DOHH2 (cell line): ENCODE data around the gene MED12L.

Experiments
- H3F3A ChIP-seq: fragments of 200-600 bp; sonication (generic), shearing (Covaris generic); 2 replicates; pipeline ENCODE4 v1.6.0; 2016; ENCODE audit warnings: antibody characterized with exemption, mild to moderate bottlenecking; ENCODE audit not compliant: control insufficient read depth, insufficient read depth
- H3K27ac ChIP-seq: fragments of 200-600 bp; sonication (generic); 2 replicates; pipeline ENCODE4 v1.5.1; 2014; ENCODE audit warnings: low read depth, mild to moderate bottlenecking, low read length, moderate library complexity
- H3K27me3 ChIP-seq: fragments of 200-600 bp; sonication (generic); 2 replicates; pipeline ENCODE4 v1.6.1; 2014; ENCODE audit warnings: mild to moderate bottlenecking, low read length, mixed read lengths; ENCODE audit not compliant: control insufficient read depth
- H3K36me3 ChIP-seq: fragments of 200-600 bp; sonication (generic); 2 replicates; pipeline ENCODE4 v1.6.1; 2014; ENCODE audit warnings: mild to moderate bottlenecking, low read length, moderate library complexity, mixed read lengths; ENCODE audit not compliant: control insufficient read depth
- H3K4me1 ChIP-seq: fragments of 200-600 bp; sonication (generic); 2 replicates; pipeline ENCODE4 v1.6.1; 2014; ENCODE audit warnings: mild to moderate bottlenecking, low read length, mixed read lengths; ENCODE audit not compliant: control insufficient read depth
- H3K4me2 ChIP-seq: fragments of 200-600 bp; sonication (generic); 2 replicates; pipeline ENCODE4 v1.6.0; 2014; ENCODE audit warnings: mild to moderate bottlenecking, low read length, moderate library complexity
- H3K4me3 ChIP-seq: fragments of 200-600 bp; sonication (generic); 2 replicates; pipeline ENCODE4 v1.5.1; 2014; ENCODE audit warnings: mild to moderate bottlenecking, low read length, mixed read lengths
- H3K79me2 ChIP-seq: fragments of 200-600 bp; sonication (generic); 2 replicates; pipeline ENCODE4 v1.6.1; 2014; ENCODE audit warnings: mild to moderate bottlenecking, low read length, mixed read lengths; ENCODE audit not compliant: control insufficient read depth
- H3K9me2 ChIP-seq: fragments of 200-600 bp; sonication (generic); replicated peaks from 2 replicates; pipeline ENCODE4 v1.6.1; 2014; ENCODE audit warnings: mild to moderate bottlenecking, low read length, mixed read lengths; ENCODE audit not compliant: control insufficient read depth
- H3K9me3 ChIP-seq: fragments of 200-600 bp; sonication (generic); 2 replicates; pipeline ENCODE4 v1.6.1; 2014; ENCODE audit warnings: antibody characterized with exemption, low read length, mixed read lengths; ENCODE audit not compliant: control insufficient read depth, insufficient read depth
- H4K20me1 ChIP-seq: fragments of 200-600 bp; sonication (generic); 2 replicates; pipeline ENCODE4 v1.6.0; 2014; ENCODE audit warnings: low read depth, mild to moderate bottlenecking, antibody characterized with exemption, low read length, moderate library complexity; ENCODE audit not compliant: control insufficient read depth, insufficient read depth
- CTCF ChIP-seq: fragments of 200-600 bp; sonication (generic); IDR thresholded peaks from one replicate; pipeline ENCODE4 v1.5.1; 2014; ENCODE audit warnings: antibody characterized with exemption, mild to moderate bottlenecking, low read depth, low read length; ENCODE audit not compliant: poor library complexity, severe bottlenecking
- EZH2phosphoT487 ChIP-seq: fragments of 200-600 bp; sonication (generic); IDR thresholded peaks from 2 replicates; pipeline ENCODE4 v1.6.1; 2017; ENCODE audit warnings: borderline replicate concordance, mild to moderate bottlenecking, antibody characterized with exemption, low read length, moderate library complexity, mixed read lengths

MED12L gene

GRCh38 chr3:151152455-151153079 is 67.1 kb downstream of the MED12L start:
- Histone ChIP-seq H3K4me3 (no peak overlapping the region), H3K79me2 (no peaks in the 10 kb centered on the region), H3K36me3 (no peaks in the 10 kb centered on the region), H4K20me1 (no peaks in the 10 kb centered on the region), H3K27me3 (no peaks in the 10 kb centered on the region), H3K9me3 (no peaks in the 10 kb centered on the region), H3K4me2 (no peak overlapping the region), H3F3A (no peaks in the 10 kb centered on the region; the same call in 1 of the 2 replicates), H3K4me1 (no peaks in the 10 kb centered on the region), H3K9me2 (no peaks in the 10 kb centered on the region), H3K27ac (no peak overlapping the region)
- no peak for TF ChIP-seq EZH2phosphoT487
- no peak for TF ChIP-seq CTCF

GRCh38 chr3:151154566-151154965 is 69.1 kb downstream of the MED12L start:
- H3K27ac ChIP-seq, result no peak overlapping the region
- H3K9me3 ChIP-seq, result no peaks in the 10 kb centered on the region
- no peak overlapping the region for H3K4me2 ChIP-seq
- no peaks in the 10 kb centered on the region for H3K4me1 ChIP-seq
- no peaks in the 10 kb centered on the region for H3K9me2 ChIP-seq
- H3F3A ChIP-seq, result no peaks in the 10 kb centered on the region; the same call in 1 of the 2 replicates
- H4K20me1 ChIP-seq, result no peaks in the 10 kb centered on the region
- no peaks in the 10 kb centered on the region for H3K79me2 ChIP-seq
- no peak overlapping the region for H3K4me3 ChIP-seq
- H3K36me3 ChIP-seq, result no peaks in the 10 kb centered on the region
- H3K27me3 ChIP-seq, result no peaks in the 10 kb centered on the region
- TF ChIP-seq CTCF (no peak), EZH2phosphoT487 (no peak)

DNA sequence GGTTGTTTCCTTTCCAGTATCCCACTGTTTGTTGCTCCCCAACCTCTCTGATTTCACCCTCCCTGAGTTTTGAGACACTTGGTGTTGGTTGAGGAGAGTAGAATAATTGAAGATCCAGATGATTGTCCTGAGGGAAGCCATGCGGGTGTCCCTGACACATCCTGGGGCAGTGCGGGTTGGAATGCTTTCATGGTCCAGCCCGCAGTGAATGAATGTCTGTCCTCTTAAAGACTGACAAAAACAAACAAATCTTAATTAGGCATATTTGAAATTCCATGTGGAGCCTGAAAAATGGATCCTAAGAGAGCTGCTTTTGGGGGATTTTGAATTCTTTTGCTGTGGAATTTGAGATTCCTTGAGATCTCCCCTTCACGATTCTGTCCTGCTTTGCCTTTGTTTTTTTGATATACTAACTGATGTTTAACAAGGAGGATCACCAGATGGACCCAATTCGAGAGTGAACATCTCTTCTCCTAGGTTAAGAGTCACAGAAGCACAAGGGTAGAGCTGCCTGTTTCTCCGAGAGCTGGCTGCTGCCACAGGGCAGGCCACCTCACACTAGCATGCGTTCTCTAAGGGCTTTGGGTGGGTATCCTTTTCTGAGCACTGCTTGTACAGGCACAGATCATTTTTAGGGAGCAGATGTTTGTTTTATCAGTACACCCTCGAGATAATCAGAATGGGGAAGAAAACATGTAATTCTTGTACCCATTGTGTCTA is 70.1 kb downstream of the MED12L start:
- Histone ChIP-seq H3K4me3 (no peak overlapping the region), H3F3A (no peaks in the 10 kb centered on the region; the same call in 1 of the 2 replicates), H3K4me1 (no peaks in the 10 kb centered on the region), H3K9me3 (no peaks in the 10 kb centered on the region), H3K79me2 (no peaks in the 10 kb centered on the region), H3K36me3 (no peaks in the 10 kb centered on the region), H3K9me2 (no peaks in the 10 kb centered on the region), H3K27me3 (no peaks in the 10 kb centered on the region), H3K4me2 (no peak overlapping the region), H4K20me1 (no peaks in the 10 kb centered on the region), H3K27ac (no peak overlapping the region)
- TF ChIP-seq CTCF, result no peak
- no peak for TF ChIP-seq EZH2phosphoT487
